ENCODE data around the gene ST6GAL2. TPM values are rescaled to one million over a fixed set of nuclear protein-coding genes. Genes with fewer than 3 reads are reported as not detected.

Gene ST6GAL2
- total RNA-seq, 1 donor from 2014 or later, result not detected

DNA sequence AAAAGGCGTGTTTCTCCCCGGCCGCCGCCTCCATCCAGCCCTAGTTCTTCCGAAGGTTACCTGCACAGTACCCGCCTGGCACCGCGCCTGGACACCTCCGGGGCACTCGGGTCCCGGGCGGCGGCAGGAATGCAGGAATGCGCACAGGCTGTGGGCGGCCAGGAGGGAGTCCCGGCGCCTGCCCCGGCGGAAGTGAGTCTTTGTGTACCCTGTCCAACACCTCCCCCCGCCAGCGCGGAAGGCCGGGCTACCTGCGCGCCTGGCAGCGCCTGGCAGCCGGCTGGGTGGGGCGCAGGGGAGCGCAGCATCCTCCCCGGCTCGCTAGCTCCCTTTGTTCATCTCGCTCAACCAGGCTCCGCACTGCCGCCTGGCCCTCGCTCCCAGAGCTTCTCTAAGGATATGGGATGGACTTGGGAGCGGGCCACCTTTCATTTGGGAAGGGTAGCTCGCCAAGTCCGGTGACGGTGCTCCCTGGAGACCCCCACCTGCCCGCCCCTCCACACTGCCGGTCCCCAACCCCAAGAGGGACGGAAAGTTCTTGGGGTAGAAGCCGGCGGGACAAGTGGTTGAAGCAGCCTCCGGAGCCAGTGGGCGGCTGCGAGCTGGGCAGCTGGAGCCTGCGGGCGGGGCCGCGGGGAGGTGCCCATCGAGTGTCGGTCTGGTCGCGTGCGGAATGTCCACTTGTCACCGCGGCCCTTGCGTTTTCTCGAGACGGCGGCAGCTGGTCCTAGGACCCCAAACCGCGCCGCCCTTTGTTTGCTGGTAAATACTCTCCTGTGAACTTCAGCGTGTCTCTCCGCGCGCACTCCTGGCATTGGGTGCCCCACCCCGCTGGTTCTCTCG, 1.2 kb upstream of the ST6GAL2 start:
- no peak for TF ChIP-seq CTCF (IDR thresholded peaks at IDR 0.05; ENCODE audit: insufficient read depth, low read length, severe bottlenecking)
- Histone ChIP-seq H3K36me3 (ENCODE audit: control insufficient read depth, insufficient read depth, low read length) (no peaks in the 10 kb centered on the region), H3K27me3 (ENCODE audit: control insufficient read depth, insufficient read depth, low read length) (peaks cover 3% of the 10 kb centered on the region), H3K4me3 (ENCODE audit: low read depth, low read length) (peak overlapping the region; percentile 18)
- FAIRE-seq (no peak), DNase-seq (ENCODE audit: low read depth) (peak; percentile 37)

GRCh38 chr2:106885329-106885728, 638 bp downstream of the ST6GAL2 start:
- no peak for FAIRE-seq
- H3K4me3 ChIP-seq (ENCODE audit: low read depth, low read length), result no peak overlapping the region

DNA sequence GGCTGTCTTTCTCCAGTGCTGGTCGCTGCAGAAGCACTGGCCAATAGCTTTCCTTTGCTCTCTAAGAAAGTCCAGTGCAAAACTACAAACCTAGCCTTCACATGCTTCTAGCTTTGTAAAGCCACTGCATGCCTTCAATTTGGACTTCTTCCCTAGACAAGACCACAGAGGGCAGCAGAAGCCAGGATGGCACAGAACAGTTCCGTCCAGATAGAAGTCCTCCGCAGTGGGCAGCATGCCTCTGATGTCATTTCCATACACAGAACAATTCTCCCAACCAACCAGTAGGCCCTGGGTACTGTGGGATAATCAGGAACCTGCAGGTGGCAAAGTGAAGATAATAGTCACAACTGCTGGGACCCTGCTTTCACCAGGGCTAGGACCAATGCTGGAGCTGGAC, 3.3 kb downstream of the ST6GAL2 start:
- FAIRE-seq, result no peak
- no peak for TF ChIP-seq CTCF (IDR thresholded peaks at IDR 0.05; ENCODE audit: insufficient read depth, low read length, severe bottlenecking)
- H3K36me3 ChIP-seq (ENCODE audit: control insufficient read depth, insufficient read depth, low read length), result no peaks in the 10 kb centered on the region
- no peak for DNase-seq (ENCODE audit: low read depth)
- no peak overlapping the region for H3K4me3 ChIP-seq (ENCODE audit: low read depth, low read length)
- peaks cover 3% of the 10 kb centered on the region for H3K27me3 ChIP-seq (ENCODE audit: control insufficient read depth, insufficient read depth, low read length)

More at GRCh38 chr2:106885329-106885728, 638 bp downstream of the ST6GAL2 start:
- no peak for DNase-seq (ENCODE audit: low read depth)
- no peaks in the 10 kb centered on the region for H3K36me3 ChIP-seq (ENCODE audit: control insufficient read depth, insufficient read depth, low read length)
- no peak for TF ChIP-seq CTCF (IDR thresholded peaks at IDR 0.05; ENCODE audit: insufficient read depth, low read length, severe bottlenecking)
- peaks cover 3% of the 10 kb centered on the region for H3K27me3 ChIP-seq (ENCODE audit: control insufficient read depth, insufficient read depth, low read length)

DNA sequence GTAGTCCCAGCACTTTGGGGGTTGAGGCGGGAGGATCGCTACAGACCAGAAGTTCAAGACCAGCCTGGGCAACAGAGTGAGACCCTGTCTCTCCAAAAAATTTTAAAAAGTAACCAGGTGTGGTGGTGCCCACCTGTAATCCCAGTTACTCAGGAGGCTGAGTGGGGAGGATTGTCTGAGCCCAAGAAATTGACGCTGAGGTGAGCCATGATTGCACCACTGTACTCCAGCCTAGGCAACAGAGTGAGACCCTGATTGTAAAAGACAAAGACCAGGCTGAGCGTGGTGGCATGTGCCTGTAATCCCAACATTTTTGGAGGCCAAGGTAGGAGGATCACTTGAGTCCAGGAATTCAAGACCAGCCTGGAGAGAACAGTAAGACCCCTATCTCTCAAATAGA, 7.8 kb downstream of the ST6GAL2 start:
- no peak for FAIRE-seq
- no peak for TF ChIP-seq CTCF (IDR thresholded peaks at IDR 0.05; ENCODE audit: insufficient read depth, low read length, severe bottlenecking)
- no peaks in the 10 kb centered on the region for H3K27me3 ChIP-seq (ENCODE audit: control insufficient read depth, insufficient read depth, low read length)
- DNase-seq (ENCODE audit: low read depth), result no peak
- H3K36me3 ChIP-seq (ENCODE audit: control insufficient read depth, insufficient read depth, low read length), result no peaks in the 10 kb centered on the region
- no peak overlapping the region for H3K4me3 ChIP-seq (ENCODE audit: low read depth, low read length)

DNA sequence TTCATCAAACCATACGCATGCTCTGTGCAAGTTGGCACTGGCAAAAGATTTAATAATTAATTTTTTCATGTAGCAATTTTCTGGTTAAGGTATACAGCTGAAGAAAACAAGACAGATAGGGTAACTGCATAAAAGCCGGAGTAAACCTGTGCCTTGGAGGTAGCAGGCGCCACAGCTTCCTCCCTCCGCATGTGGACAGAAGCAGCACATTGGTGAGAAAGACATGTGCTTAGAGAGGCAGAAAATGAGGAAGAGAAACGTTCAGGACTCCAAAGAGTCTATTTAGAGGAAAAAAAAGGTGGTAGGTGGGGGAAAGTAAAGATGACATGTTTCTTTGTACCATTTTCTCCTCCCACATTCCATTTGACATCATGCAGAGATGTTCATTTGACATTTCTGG, 9.3 kb downstream of the ST6GAL2 start:
- FAIRE-seq (no peak), DNase-seq (ENCODE audit: low read depth) (no peak)
- no peaks in the 10 kb centered on the region for H3K27me3 ChIP-seq (ENCODE audit: control insufficient read depth, insufficient read depth, low read length)
- no peaks in the 10 kb centered on the region for H3K36me3 ChIP-seq (ENCODE audit: control insufficient read depth, insufficient read depth, low read length)
- no peak for TF ChIP-seq CTCF (IDR thresholded peaks at IDR 0.05; ENCODE audit: insufficient read depth, low read length, severe bottlenecking)
- H3K4me3 ChIP-seq (ENCODE audit: low read depth, low read length), result no peak overlapping the region

All from bronchial epithelial cell (primary cell).